GM19035 (cell line): ENCODE data around the gene ARHGAP26.
A peak's percentile ranks its signal among the peaks of the same experiment; 100 is the strongest.
"Not testable (repeated sequence)": the region's sequence is repeated elsewhere in the genome, so short reads cannot be mapped to it uniquely, and the experiment has no call there.

Experiments
- ATAC-seq: cut with Tn5 transposase; IDR thresholded peaks from one replicate; pipeline ENCODE4 v1.9.1; 2021; ENCODE audit not compliant: unreplicated experiment

ARHGAP26 gene

GRCh38 chr5:142977363-142978051, 207.3 kb downstream of the ARHGAP26 start:
- ATAC-seq, result no peak

DNA sequence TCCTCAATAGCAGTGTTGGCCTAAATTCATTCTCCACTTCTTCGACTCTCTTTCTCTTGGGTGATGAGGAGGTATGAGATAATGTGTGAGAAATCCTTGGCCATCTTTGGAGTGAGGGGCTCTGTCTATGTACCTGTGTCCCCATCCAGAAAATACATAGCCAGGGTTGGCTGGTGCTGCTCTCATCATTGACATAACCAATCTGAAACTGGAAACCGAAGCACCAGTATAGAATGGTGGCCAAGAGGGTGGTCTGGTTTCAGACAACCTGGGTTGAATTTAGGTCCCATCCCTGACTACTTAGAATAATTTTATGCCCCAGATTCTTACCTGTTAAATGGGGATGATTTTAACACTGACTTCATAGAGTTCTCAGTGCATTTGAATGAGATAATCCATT, 208.1 kb downstream of the ARHGAP26 start:
- ATAC-seq, result no peak

DNA sequence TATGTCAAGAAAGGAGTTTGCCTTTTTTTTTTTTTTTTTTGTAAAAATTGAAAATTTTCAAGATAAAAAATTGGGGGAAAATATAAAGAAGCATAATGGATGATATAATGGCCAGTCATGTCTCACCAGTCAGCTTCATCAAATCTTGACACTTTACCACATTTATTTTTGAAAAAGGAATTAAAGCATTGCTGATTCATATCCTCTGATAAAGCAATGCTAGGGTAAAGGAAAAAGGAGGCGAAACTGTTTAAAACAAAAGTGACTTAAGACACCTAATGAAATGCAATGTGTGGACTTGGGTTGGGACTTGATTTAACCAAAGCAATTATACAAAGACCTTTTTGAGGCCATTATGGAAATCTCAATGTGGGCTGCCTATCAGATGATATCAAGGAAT, 208.5 kb downstream of the ARHGAP26 start:
- ATAC-seq, result no peak

DNA sequence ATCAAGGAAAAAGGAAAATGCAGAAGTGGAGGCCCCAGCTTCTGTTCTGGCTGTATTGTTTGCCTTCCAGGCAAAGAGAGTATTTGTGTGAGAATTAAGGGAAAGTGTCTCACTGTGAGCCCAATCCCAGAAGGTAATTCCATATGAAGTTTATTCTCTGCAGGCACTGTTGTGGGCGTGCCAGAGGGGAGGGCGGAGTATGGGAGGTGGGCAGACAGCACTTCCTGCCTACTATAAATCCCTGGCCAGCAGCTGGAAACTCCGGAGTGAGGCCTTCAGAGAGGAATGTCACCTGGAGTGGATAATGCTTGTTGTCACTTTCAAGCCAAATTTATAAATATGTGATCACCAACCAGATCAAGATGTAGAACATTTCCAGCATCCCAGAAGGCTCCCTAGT, 209.5 kb downstream of the ARHGAP26 start:
- ATAC-seq, result no peak

DNA sequence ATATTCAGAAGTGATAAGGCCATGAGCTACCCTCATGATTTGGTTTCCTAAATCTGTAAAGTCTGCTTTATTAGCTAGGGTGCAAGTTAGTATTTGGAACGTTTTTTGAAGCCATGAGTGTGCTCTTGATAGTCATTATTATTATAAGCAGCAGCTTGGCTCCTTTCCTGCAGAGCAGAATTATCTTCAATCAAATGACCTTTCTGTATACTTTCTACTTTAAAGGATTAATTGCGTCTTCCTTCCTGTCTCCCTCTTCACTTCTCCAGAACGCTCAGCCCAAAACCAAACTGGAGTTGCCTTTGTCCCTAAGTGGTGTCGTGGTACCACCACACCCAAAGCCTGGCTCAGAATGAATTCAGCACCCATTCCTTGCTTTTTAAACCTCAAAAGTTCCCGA, 211.3 kb downstream of the ARHGAP26 start:
- ATAC-seq, result no peak

- no peak for ATAC-seq
Observed at GRCh38 chr5:142981886-142982820, 212.0 kb downstream of the ARHGAP26 start.

DNA sequence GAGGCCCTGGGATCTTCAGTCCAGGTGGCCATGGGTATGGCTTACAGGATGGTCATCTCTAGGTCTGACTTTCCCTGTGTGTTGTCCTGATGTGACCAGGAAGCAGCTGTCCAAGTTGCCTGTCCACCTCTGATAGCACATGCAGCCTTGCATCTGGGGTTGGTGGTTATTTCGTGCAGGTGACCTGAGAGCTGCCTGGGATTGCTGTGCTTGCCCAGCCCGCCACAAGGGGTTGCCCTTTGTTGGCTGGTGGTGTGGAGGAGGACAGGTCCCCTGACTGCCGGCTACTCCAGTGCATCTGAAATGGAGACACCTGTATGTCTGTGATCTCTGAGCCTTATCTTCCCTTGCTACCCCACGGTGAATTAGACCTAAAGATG, 212.6 kb downstream of the ARHGAP26 start:
- no peak for ATAC-seq

DNA sequence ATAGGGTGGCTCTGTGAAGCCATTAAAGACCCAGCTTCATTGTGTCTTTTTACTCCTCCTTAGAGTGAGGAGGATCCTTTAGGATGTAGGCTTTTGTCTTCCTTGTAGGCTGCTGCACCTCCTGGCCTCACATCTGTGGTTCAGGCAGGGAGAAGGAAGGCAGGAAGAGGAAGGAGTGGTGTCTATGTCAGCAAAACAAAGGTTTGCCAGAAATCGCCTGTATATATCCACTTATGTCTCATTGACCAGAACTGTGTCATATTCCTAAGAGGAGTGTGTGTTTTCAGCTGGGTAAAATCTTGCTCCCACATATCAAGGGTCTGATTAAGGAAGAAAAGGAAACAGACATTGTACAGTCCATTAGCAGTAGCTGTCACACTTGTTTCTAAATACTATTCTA, 213.8 kb downstream of the ARHGAP26 start:
- ATAC-seq, result no peak

- ATAC-seq, result no peak
Observed at GRCh38 chr5:142984525-142984924, 214.3 kb downstream of the ARHGAP26 start.

GRCh38 chr5:142989270-142989669, 219.1 kb downstream of the ARHGAP26 start:
- ATAC-seq, result not testable (repeated sequence)

DNA sequence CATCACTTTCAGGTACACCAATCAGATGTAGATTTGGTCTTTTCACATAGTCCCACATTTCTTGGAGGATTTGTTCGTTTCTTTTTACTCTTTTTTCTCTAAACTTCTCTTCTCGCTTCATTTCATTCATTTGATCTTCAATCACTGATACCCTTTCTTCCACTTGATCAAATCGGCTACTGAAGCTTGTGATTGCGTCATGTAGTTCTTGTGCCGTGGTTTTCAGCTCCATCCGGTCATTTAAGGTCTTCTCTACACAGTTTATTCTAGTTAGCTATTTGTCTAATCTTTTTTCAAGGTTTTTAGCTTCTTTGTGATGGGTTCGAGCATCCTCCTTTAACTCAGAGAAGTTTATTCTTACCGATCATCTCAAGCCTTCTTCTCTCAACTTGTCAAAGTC, 219.9 kb downstream of the ARHGAP26 start:
- ATAC-seq, result not testable (repeated sequence)

DNA sequence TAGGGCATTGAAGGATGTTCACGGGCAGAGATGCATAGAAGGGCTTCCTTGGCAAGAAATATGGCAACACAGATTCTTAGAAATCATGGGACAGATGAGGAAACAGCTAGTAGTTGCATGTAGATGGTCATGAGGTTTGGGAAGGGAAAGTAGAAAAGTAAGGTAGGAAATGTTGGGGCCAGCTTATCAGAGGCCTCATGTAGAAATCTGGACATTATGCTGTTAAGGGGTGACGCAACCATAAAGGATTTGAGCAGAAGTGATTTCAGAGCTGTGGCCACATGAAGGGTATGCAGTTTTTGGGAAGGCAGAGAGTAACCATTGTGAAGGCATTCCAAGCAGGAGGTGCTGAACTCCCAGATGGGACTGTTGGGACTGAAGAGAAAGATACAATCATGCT, 224.0 kb downstream of the ARHGAP26 start:
- no peak for ATAC-seq

- ATAC-seq, result not testable (repeated sequence)
Observed at GRCh38 chr5:142995621-142996020, 225.4 kb downstream of the ARHGAP26 start.

DNA sequence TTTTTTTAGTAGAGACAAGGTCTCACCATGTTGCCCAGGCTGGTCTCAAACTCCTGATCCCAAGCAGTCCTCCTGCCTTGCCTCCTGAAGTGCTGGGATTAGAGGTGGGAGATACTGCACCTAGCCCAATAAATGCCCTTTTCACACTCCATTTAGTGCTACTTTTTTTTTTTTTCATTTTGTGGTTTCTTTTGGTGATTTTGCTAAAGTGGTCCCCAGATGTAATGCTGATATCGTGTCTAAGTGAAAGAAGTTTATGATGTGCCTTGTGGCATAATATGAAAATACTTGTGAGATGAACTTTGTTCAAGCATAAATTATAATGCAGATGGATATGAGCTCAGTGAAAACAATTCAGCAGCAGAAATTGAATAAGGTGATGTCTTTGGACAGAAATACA, 227.4 kb downstream of the ARHGAP26 start:
- ATAC-seq, result no peak

DNA sequence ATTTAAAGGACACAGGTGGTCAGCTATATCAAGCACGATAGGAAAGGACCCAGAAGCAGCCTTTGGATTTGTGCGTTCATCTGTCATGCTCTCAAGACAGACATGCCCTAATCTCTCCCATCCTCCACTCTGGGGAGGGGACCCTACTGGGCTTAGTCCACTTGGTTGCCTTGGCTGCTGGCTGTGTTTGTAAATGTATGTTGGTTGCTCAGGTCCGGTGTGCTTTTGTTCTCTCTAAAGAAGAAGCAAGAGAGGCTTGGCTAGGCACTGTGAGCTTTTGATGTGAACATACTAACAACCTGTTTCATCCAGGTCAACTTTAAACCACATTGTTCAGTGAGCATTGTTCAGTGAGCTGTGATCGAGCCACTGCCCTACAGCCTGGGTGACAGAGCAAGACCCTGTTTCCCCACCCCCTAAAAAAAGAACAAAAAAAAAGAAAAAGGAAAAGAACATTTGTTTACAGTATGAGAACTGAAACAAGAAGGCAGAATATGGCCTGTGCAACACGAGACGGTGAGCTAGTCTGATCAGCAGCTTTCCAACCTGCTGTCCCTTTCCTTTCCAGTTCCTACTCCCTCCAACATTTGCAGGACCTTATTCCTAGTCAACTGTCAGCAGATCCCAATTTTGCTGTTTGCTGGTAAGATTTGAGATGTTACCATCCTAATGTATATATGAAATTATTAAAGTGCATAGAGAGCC, 228.3 kb downstream of the ARHGAP26 start:
- no peak for ATAC-seq

DNA sequence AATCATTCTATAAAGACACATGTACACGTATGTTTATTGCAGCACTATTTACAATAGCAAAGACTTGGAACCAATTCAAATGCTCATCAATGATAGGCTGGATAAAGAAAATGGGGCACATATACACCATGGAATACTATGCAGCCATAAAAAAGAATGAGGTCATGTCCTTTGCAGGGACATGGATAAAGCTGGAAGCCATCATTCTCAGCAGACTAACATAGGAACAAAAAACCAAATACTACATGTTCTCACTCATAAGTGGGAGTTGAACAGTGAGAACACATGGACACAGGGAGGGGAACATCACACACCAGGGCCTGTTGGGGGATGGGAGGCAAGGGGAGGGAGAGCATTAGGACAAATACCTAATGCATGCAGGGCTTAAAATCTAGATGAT, 230.4 kb downstream of the ARHGAP26 start:
- not testable (repeated sequence) for ATAC-seq

DNA sequence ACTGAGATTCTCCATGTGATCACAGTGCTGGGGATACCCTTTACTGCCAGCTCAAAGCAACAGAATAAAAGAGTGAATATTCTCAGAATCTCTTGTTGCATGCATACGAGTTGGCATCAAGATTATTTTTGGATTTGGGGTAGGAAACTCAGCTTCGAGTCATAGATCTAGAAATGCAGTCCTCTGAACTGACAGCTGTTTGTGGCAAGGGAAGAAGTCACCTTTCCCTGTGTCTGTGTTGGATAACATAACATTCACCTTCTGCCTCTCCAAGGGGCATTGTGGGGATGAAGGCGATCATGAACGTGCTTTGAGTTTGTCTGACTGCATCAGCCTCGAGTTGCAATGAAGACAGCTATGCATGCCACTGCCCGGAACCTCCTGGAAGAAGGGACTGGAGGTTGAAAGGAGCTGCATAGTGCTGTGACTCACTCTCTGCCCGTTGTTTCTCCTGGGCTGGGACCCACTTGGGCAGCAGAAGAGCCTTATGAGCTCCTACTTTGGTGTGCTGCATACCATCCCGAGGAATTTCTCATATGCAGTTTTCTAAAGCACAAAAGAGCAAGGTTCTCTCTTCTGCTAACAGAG, 231.7 kb downstream of the ARHGAP26 start:
- peak; percentile 3 for ATAC-seq

DNA sequence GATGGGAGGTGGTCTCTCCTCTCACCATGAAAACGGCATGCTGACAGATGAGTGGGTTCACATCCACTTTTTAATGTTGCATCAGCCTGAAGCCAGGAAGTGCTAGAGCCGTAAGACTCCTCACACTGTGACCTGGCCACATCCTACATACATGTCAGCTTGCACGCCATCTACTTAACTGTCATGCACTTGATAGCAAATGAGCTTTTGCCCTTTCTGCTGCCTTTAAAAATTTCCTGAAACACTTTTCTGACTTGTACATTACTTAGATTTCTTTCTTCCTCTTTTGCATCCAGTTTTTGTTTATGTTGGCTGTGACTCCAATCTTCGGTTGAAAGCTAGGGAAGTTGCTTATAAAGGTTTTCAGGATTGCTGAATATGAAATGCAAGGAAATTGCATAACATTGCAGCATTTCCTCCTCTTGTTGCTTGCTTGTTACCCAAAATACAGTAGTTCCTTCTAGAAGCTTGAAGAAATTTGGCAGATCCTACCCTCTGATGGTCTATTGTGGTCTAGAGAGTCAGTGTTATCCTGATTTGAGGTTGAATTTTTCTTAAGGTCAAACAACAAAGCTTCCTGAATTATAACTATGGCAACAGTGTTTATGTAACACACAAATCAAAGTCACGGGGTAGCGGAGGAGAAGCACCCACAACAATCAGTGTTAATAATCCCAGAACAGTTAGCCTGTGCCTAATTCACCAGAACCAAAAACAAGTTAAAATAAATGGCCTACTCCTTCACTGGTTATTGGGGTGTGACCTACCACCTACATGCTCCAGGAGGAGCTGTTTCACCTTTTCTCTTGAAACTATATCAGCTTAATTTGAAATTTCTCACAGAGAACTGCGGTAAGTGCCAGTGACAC, 232.5 kb downstream of the ARHGAP26 start:
- peak; percentile 76 for ATAC-seq

- ATAC-seq, result no peak
Observed at GRCh38 chr5:143003328-143003636, 233.1 kb downstream of the ARHGAP26 start.

DNA sequence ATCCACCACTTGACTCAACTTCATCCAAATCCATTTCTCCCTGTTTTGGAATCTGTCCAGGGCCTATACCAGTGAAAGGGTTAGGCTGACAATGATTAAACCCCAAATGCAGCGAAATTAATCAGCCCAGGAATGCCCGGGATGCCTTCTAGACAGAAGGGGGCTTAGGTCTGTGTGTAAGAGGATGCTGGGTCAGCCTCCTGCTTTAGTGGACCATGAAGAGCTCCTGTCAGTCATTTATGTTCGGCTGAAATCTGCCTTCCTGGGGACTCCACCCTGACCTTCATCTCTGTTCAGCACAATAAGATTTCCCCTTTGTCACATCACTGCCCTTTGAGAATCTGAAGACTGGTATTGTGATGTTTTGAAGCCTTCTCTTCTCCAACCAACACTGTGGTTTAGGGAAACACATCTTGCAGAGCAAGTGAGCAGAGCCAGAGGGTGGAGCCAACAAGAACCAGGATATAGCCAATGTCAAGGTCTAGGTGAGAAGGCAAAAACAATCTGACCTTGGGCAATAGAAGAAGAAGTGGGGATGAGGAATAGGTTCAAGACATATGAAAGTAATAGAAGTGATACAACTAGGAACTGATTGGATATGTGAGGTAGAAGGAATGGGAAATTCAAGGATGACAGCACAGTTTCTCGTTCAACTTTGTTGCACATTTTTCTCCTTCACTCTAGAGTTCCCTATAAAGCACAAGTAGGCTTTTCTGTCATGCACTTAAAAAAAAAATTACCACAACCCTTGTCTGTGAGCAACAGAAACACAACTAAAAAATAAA, 234.4 kb downstream of the ARHGAP26 start:
- no peak for ATAC-seq
